GM18858 (cell line): ENCODE data around the gene RIPOR2.
"Not testable (repeated sequence)": the region's sequence is repeated elsewhere in the genome, so short reads cannot be mapped to it uniquely, and the experiment has no call there.

Source experiments
- ATAC-seq: cut with Tn5 transposase; IDR thresholded peaks from one replicate; pipeline ENCODE4 v1.9.1; 2021; ENCODE audit not compliant: unreplicated experiment

The RIPOR2 gene

GRCh38 chr6:24775520-24776058 lies 160.2 kb downstream of the RIPOR2 start:
- ATAC-seq, result peak; percentile 1

- ATAC-seq, result peak; percentile 81
Measured at GRCh38 chr6:24774696-24775519, 160.9 kb downstream of the RIPOR2 start, which contains the start of gene GMNN. GMNN (plus strand) TSS chr6:24774937; CDS start chr6:24777247, 2,310 bp downstream.

- no peak for ATAC-seq
Measured at GRCh38 chr6:24768361-24768760, 167.4 kb downstream of the RIPOR2 start.

DNA sequence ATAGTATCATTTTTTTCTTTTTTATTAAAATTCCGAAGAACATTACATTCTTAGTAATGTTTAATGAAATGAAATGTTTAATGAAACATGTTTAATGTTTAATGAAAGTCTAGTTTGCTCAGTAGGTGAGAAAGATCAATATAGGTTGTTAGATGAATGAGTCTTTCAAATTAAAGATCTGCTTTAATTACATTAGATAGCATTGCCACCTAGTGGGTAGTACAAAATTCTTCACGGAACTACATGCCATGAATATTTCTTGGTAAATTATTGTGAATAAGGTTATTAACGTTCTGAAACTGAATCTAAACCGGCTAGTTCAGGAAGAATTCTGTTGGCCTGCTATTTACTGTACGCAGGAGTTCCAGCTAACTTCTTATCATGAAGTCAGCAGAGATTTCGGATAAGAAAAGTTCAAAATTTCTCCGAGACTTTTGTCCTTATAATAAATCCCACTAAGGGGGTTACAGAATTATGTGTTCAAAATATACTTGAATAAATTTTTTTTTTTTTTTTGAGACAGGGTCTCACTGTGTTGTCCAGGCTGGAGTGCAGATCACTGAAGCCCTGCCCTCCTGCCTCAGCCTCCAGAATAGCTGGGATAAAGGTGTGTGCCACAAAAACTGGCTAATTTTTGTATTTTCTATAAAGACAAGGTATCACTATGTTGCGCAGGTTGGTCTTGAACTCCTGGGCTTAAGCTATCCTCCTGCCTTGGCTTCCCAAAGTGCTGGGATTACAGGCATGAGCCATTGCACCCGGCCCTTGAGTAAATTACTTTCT lies 168.9 kb downstream of the RIPOR2 start:
- ATAC-seq, result no peak

GRCh38 chr6:24765968-24766367 lies 169.8 kb downstream of the RIPOR2 start:
- ATAC-seq, result not testable (repeated sequence)

- ATAC-seq, result not testable (repeated sequence)
Measured at GRCh38 chr6:24764833-24765828, 170.6 kb downstream of the RIPOR2 start.

DNA sequence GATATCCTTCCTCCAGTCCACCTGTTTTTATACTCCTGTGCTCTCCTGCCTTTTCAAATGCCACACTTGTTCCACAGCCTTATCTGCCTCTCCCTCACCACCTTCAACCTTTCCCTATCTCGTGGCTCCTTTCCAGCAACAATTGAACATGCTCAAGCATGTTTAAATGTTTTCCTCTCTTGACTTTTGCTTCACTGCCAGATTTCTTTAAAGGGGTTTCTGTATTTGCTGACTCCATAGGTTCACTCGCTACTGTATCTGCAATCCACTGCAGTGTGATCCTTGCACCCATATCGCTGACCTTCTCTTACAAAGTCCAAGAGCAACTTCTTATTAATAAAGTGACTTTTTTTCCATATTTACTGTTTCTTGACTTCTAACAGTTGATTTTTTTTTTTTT lies 172.2 kb downstream of the RIPOR2 start:
- ATAC-seq, result no peak

- ATAC-seq, result no peak
Measured at GRCh38 chr6:24761851-24762250, 173.9 kb downstream of the RIPOR2 start.

DNA sequence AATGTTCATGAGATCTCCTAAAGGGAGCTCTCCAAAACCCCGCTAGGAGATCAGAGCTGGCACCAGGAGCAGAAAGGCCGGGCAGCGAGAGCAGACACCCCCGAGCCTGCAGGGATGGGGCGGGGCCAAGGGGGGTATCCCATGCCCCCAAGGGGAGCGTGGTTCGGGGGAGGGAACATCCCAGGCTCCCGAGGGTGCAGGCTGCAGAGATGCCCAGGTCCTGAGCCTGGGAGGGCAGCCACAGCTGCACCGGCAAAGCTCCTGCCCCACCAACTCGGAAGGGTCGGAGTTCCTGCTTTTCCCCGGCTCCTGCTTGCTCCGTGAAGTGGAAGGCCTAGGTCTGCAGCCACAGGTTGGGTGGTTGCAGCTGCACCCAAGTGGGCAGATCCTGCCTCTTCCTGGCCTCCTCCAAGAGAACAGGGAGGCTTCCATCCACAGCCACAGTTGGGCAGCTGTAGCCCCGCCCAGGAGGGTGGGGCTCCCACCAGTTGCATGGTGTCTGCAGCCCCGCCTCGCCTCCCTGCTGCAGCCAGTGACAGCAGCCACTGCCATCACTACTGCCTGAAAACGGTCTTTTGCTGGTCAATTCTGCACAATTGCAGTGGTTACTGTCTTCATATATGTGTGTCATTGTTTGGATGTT lies 174.4 kb downstream of the RIPOR2 start:
- no peak for ATAC-seq

GRCh38 chr6:24760210-24760609 lies 175.6 kb downstream of the RIPOR2 start:
- no peak for ATAC-seq

- ATAC-seq, result no peak
Measured at GRCh38 chr6:24759718-24760117, 176.0 kb downstream of the RIPOR2 start.

DNA sequence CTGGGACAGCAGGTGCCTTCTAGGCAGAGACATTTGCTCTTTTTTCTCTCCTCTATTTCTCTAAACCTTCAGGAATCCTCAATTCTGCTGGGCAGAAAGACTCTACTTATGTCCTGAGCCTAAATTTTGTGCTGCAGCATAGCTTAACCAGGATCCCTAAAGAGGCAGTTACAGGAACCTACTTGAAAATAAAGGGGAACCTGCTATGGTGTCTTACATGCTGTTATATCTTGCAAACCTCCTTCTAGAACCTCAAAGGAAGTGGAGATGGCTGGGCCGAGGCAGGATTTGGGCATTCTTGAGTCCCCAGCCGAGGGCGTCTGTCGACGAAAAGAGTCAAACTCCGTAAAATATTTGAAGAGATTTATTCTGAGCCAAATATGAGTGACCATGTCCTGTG lies 178.1 kb downstream of the RIPOR2 start:
- ATAC-seq, result no peak

GRCh38 chr6:24755279-24755678 lies 180.5 kb downstream of the RIPOR2 start:
- ATAC-seq, result no peak

DNA sequence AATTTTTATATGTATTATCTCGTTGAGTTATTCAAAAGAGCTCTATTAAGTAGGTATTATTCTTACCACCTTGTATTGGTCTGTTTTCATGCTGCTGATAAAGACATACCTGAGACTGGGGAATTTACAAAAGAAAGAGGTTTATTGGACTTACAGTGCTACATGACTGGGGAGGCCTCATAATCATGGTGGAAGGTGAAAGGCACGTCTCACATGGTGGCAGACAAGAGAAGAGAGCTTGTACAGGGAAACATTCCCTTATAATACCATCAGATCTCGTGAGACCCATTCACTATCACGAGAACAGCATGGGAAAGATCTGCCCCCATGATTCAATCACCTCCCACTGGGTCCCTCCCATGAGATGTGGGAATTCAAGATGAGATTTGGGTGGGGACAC lies 181.4 kb downstream of the RIPOR2 start:
- ATAC-seq, result not testable (repeated sequence)
